ENCODE results near the gene PITPNC1.

DNA sequence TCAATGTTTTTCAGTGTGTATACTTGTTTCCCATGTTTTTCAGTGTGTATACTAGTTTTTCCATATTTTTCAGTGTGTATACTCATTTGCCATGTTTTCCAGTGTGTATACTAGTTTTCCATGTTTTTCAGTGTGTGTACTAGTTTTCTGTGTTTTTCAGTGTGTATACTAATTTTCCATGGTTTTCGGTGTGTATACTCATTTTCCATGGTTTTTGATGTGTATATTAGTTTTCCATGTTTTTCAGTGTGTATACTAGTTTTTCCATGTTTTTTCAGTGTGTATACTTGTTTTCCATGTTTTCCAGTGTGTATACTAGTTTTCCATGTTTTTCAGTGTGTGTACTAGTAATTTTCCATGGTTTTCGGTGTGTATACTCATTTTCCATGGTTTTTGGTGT, 188.0 kb downstream of the PITPNC1 start:
- TF ChIP-seq POLR2A (IDR thresholded peaks at IDR 0.05): no peak
- TF ChIP-seq, protein P1, sequence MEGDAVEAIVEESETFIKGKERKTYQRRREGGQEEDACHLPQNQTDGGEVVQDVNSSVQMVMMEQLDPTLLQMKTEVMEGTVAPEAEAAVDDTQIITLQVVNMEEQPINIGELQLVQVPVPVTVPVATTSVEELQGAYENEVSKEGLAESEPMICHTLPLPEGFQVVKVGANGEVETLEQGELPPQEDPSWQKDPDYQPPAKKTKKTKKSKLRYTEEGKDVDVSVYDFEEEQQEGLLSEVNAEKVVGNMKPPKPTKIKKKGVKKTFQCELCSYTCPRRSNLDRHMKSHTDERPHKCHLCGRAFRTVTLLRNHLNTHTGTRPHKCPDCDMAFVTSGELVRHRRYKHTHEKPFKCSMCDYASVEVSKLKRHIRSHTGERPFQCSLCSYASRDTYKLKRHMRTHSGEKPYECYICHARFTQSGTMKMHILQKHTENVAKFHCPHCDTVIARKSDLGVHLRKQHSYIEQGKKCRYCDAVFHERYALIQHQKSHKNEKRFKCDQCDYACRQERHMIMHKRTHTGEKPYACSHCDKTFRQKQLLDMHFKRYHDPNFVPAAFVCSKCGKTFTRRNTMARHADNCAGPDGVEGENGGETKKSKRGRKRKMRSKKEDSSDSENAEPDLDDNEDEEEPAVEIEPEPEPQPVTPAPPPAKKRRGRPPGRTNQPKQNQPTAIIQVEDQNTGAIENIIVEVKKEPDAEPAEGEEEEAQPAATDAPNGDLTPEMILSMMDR (IDR thresholded peaks at IDR 0.05): no peak

All from esophagus squamous epithelium (tissue), 4 donors.